ENCODE data around the gene HBS1L.
A peak's percentile ranks its signal among the peaks of the same experiment; 100 is the strongest.

Gene HBS1L

DNA sequence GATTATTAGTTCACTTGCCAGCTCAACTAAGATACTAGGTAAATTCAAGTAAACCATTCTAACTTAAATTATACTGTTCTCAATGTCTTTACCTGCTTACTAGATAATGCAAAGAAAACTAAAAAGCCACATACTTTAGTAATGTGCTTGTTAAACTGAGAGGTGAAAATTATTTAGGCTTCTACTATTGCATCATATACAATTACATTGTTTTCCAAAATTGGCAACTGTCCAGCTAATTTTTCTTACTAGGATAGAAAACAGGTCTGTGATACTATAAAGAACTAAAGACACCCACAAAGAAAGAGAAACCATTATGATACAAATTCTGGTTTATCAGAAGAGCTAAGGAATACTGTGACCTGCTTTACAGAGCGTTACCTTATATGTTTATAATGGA is 59.1 kb downstream of the HBS1L start:
- no peak for DNase-seq

DNA sequence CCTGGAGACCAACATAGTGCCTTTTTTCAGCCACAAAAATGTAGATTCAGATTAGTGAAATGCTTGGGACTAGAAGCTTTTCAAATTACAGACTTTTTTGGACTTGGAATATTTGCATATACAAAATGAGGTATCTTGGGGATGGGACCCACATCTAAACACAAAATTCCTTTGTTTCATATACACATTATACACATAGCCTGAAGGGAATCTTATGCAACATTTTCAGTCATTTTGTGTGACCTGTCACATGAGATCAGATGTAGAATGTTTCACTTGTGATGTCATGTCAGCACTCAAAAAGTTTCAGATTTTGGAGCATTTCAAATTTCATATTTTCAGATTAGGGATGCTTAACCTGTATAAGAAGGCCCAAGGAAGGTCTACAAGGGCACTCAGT is 60.2 kb downstream of the HBS1L start:
- DNase-seq = no peak

DNA sequence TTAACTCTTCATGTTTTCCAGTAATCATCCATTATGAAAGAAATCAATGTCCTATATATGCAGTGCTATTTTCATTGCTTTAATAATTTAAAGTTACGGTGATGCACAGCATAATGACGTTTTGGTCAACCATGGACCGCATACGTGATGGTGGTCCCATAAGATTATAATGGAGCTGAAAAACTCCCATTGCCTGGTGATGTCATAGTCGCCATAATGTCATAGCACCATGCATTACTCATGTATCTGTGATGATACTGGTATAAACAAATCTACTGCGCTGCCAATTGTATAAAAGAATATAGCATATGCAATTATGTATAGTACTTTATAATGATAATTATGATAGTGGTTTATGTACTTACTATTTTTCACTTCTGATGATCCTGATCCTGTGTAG is 62.5 kb downstream of the HBS1L start:
- no peak for DNase-seq

DNA sequence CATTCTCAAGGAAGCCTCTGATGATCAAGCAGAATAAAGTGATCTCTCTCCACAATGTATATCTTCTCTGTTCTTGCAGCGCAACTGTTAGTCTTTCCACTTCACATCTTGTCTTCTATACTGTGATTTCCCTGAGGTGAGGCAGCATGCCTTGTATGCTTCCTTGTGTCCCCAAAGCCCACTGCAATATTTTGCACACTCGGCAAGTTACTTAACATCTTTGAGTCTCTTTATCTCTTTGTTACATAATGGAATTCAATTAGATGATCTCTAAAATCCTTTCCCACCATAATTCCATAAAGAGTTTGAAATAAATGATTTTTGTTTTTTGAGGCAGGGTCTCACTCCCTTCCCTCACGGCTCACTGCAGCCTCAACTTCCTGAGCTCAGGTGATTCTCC is 64.4 kb downstream of the HBS1L start:
- DNase-seq = no peak

DNA sequence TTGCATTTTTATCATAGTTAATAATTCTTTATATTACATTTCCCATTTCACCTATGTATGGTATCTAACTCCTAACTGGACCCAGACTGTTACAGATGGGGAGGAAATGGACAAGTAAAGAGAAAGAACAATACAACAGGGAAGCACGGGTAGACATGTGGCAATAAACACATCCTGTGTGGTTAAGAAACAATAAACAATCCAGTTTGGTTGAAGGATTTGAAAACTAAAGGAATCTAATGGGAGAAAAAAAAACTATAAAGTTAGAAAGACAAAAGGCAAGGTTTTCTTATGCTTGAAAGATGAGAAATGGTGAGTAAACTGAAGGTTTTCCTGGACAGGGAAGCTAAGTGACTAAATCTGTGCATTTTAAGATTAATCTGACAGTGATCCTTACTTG is 69.8 kb downstream of the HBS1L start:
- peak; percentile 12 for DNase-seq

DNA sequence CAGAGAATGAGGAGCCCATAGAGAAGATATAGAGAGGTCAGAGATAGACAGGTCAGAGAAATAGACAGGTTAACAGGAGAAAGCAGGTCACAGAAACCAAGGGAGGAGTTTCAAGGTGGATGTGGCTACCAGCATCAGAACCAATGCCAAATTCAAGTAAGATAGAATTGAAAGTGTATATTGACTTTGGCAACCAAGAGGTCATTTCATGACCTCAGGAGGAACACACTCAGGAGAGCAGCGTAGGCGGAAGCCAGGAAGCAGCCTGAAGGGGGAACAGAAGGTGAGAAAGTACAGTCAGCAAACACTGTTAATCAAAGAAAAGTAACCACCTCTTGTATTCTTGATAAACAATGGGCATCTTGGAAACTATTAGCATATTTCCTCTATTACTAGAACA is 70.8 kb downstream of the HBS1L start:
- DNase-seq = no peak

DNA sequence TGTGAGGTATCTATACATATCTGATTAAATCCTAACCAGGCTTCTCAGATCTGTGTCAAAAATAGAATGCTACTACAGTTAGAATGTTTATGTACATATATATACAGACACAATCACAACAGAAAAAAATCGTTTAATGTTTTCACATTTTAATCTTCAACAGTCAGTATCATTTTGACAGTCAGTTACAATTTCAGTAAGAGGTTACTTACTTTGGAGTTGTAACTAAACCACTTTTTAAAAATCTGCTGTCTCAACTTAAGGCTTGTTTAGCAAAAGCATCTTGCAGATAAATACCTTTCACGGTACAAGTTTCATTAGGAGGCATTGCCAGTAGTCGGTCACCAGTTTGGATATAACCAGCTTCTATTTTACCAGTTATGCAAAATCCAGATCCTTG is 72.5 kb downstream of the HBS1L start:
- no peak for DNase-seq

DNA sequence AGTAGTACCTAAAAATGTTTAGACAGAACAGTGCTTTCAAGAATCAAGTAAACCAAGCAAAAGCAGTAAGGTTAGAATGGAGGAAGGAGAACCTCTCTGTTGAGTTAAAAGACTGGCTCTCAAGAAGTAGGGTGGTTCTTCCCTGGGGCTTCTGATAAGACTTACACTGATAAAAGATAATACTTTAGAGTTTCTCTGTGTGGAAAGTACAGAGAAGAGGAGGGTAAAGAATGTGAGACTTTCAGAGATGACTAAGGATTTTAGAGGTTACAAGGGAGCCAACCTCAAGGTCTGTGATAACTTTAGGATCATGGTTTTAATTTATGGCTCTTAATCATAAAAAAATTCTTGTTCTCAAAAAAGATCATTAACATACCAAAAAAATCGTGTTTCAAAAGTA is 73.8 kb downstream of the HBS1L start:
- no peak for DNase-seq

DNA sequence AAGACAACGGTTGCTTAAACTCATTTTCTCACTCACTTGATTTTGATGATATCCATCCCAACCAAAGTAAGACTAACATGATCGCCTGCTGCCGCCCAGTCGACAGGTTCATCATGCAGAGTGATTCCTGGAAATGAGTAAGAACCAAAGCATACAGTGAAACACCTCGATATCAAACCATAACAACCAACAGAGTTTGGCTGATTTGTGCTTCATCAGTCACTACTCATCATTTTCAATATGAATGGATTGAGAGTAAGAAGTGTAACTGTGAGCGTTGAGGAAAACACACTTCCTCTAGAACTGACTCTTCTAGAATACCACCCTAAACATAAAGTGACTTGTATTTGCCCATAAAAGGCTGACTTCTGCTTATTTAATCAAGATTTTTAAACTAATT is 75.5 kb downstream of the HBS1L start:
- no peak for DNase-seq

DNA sequence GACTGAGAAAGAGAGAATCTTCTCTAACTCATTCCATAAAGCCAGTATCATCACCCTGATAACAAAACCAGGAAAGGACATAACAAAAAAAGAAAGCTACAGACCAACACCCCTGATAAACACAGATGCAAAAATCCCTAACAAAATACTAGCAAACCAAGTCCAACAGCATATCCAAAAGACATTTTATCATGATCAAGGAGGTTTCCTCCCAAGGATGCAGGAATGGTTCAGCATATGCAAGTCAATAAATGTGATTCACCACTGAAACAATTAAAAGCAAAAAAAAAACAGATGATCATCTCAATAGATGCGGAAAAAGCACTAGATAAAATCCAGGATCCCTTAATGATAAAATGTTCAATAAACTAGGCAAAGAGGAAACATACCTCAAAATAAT is 80.3 kb downstream of the HBS1L start:
- no peak for DNase-seq

DNA sequence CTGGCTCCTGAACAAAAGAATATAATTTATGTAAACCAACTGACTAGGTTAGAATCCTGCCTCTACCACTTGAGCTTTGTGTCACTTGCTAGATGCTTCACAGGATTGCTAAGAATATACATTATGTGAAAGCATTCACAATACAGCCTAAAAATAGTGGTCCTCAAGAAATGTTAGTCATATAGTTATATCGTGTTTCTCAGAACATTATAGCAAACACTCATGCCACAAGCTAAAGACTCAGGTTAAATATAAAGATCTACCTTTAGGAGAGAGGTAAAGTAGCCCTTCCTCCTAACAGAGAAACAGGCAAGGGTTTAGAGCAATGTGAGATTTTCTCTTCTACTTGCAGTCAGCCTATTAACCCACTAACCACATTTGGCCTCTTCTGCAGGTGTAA is 86.9 kb downstream of the HBS1L start:
- no peak for DNase-seq

DNA sequence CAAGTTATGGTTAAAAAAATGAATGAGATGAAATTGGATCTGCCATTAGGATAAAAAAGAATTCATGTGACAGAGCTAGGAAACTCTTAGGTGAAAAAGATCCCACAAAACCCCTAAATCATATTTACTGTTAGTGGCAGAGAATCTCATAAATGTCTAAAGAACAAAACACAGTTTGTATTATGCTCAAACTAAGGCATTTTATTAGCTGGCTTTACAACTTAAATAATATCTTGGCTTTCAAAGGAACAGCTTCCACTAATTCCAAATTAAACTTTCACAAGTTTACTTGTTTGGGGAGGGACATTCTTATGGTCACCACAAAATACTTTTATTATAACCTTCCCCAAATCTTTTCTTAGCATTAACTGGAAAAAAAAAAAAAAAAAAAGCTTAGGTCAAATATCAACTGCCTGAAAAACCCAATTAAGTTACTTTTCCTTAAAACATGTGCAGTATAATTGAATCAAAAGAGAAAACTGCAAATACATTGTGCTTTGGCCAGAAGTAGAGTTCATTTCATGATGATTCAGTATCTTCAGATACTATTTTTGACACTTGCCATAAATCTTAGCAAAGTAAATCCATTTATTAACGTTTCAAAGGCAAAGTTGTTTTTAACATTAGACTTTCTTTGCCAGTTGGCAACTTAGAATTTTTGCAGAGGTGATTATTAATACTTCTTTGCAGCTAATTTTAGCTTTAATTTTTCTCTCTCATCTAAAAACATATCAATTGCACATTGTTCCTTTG is 90.0 kb downstream of the HBS1L start:
- no peak for DNase-seq

DNA sequence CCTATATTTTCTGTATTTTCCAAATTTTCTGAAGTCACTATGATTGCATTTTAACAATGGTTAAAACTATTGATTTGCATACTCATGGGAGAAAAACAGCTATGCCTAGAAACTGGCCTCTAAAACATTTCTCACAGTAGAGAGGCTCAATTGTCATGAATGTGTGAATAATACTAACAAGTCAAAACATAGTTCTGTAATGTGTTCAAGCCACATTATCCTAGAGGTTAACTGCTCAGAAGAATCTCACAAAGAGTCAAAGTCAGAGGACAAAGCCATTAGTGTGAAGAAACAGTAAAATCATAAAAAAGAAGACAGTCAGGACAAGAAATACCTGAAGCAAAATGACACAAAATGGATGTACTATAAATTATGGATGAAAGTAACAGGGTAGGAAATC is 92.2 kb downstream of the HBS1L start:
- no peak for DNase-seq

DNA sequence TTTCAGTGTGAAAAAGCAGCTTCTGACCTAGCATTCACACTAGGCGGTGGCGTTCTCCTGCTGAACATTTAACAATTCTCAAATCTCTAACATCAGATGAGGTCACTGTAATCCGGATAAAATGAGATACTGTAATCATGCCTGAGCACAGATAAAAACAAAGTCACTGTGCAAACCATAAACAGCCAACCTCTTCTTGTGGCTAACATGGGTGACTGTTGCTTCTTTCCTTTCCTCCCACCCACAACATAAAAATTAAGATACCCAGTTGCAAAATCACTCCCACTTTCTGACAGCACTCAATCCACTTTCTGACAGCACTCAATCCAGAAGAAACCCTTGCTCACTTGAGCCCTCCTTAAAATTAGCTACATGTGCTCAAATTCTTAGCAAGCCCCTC is 93.3 kb downstream of the HBS1L start:
- DNase-seq = no peak

DNA sequence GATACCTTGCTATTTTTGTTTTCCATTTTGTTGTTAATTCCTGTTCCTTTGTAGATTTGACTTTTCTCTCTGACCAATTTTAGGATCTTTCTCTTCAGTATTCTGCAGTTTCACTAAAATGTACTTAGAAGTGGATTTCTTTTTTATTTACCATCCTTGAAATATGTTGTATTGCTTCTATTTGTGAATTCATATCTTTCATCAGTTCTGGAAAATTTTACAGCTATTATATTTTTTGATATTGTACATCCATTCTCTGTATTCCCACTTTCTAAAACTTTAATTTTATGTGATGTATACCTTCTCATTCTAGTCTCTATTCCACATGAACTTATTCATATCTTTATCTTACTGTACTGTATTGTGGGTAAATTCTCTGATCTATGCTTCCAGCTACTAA is 95.0 kb downstream of the HBS1L start:
- no peak for DNase-seq

DNA sequence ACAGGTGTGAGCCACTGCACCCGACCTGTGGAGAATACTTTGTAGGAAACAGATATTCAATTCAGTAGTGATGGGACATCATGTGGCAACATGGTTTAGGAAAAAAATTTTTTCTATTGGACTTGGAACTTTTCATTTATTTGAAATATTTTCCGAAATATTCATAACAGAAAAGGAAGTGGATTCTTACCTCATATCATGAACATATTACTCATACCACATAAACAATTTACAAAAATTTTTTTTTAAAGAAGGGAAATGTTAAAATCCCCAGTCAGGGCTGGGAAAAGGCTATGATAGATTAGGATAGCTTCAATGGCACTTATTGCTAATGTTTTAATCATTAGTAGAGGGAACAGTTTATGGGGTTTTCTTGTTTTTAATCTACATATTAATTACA is 97.9 kb downstream of the HBS1L start:
- no peak for DNase-seq

DNA sequence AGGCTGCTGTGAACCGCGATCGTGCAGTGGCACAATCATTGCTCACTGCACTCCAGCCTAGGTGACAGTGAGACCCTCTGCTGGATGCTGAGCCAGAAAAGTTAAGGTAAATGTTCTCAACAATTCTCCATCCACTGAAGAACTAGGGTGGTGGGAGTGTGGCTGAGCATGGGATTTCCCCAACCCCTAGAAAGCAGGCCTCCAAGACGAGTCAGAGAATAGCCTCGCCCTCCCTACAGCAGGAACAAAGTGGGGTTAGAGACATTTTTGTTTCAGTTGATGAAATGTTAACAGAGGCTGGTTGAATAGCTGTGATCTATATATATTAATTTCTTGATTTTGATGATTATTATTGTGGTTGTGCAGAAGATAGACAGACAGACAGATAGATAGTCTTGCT is 98.6 kb downstream of the HBS1L start:
- DNase-seq = peak; percentile 11

DNA sequence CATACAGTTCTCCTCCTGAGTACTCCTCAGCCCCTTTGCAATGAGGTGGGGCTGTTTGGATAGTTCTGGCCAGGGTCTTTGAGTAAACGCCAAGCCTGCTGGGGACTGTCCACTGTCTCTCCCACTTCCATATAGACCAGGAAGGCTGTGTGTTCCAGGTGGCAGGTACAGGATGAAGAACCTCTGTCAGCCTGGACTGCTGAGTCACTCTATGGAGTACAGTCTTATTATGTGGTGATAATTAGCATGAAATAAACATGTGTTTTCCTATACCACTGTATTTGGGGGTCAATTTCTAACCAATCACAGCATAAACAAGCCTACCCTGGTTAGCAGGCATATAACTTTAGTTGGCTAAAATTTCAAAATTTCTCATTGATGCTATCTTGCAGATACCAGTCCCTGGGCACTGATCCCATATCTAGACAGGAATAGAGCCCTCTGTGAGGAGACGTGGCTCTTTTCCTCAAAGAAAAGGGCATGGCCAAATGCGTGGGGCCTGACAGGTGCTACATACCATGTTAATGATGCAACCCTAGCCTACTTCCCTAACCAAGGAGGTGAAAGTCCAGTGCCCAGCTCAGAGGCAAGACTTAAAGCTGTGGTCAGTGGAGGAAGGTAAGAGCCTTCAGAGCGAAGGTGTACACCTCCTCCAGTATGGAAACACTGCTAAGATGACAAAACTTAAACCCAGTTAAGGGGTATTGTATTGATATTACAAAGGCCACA is 100.2 kb downstream of the HBS1L start:
- DNase-seq = no peak

DNA sequence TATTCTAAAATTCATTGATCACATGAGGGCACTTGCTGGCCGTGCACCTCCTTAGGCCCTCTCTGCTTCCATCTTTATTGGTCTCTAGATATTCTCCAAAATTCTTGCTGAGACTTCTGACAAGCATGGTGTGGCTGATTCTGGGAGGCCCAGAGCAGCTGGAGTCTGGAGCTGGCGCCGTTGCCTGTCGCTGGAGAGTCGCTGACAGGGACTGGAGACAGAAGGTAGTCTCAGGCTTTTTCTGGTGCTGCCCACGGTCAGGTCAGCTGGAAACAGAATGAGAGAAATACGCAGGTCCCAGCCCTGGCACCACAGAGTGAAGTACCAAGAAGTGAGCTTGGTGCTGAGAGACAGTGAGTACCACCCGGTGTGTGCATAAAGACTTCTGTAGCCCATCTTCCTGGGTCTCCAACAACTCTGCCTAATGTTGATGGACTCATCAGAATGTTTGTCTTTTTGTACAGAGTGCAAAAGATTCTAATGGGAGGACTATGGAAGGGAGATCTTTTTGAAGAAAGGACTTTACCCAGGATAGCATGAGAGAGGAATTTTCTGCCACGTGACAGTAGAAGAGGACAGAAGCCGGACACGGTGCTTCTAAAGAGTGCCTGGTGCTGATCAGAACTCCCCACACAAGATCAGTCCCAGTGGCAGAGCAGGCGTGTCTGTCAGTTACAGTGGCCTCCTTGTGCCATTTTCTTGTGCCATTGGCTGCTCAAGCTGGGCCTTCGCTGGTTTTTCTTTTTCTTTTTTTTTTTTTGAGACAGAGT is 102.9 kb downstream of the HBS1L start:
- no peak for DNase-seq

DNA sequence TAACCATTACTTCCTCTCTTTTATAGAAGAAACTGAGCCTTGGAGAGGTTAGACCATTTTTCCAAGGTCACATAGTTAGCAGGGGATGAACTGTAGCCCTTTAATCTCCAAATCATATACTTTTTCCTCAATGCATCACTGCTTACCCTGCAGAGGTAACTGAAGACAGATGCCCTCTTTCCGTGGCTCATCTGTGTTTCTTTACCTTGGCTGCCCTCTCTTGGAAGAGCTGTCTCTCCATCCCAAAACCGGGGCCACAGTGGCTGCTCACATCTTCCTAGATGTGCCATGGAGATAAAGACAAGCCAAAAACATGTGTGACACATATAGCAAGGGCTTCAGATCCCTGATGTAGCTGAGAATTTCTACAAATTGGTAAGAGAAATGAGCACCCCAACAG is 104.1 kb downstream of the HBS1L start:
- DNase-seq = no peak

DNA sequence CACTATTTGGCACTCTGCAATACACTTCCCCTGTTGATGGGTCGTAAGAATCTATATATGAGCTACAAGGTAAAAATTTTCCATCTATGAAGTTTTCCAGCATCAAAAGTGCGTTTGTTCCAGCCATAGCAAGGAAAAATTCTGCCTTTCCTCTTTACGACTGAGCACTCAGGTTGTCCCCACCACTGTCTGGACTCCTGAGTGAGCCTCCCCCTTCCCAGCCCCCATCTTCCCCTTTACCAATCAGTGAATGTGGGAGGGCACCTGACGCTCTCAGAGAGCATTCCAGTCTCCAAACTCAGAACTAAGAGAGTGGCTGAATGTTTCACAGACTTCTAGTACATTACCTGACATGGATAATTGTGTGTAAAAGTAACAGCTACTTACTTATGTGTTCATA is 104.7 kb downstream of the HBS1L start, which contains the start of gene ALDH8A1:
Gene ALDH8A1, minus strand, starts transcription at position 175 of the 400 bp plus-strand sequence. Its CDS starts 48 bp downstream, at position 127.
- DNase-seq = no peak

DNA sequence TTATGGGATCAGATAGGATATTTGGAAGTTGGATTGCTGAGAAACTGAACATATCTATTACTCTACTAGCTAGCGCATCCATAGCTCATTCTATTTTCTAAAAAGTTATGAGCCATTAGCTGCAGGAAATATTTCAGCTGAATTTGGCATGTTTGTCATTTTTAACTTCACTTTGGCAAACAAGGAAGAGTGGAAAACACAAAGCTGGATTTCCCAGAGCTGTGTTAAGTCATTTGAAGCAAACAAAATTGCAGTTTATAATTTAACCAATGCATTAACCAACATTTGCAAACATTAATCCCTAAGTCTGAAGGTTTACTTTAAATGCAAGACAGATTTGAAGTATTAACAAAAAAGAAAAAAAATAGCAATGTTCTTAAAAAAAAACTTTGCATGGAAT is 105.9 kb downstream of the HBS1L start:
- DNase-seq = no peak

DNA sequence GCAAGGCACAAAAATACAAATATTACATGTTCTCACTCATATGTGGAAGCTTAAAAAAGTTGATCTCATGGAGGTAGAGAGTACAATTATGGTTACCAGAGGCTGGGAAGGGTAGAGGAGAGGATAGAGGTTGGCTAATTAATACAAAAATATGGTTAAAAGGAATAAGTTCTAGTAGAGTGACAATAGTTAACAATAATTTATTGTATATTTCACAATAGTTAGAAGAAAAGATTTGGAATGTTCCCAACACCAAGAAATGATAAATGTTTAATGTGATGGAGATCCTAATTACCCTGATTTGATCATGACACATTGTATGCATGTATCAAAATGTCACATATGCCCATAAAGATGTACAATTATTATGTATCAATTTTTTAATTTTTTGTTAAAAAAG is 106.5 kb downstream of the HBS1L start:
- DNase-seq = no peak

DNA sequence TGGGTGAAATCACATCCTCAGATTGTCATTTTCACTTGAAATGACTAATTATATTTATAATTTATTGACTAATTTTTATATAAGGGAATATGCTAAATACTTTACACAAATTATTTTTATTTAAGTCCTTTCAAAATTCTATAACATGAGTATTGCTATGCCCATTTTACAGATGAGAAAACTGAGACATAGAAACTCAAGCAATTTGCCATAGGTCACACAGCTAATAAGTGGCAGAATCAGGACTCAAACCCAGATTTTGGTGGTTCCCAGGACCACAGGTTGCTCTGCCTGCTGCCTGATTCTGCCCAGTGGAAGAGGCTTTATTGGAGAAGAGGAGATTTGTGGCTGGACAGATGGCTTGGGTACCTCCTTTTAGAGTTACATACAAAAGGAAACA is 109.6 kb downstream of the HBS1L start:
- DNase-seq = no peak
